ENCODE results near the gene AP1G1.
"Not testable (repeated sequence)": the region's sequence is repeated elsewhere in the genome, so short reads cannot be mapped to it uniquely, and the experiment has no call there.

AP1G1 gene

DNA sequence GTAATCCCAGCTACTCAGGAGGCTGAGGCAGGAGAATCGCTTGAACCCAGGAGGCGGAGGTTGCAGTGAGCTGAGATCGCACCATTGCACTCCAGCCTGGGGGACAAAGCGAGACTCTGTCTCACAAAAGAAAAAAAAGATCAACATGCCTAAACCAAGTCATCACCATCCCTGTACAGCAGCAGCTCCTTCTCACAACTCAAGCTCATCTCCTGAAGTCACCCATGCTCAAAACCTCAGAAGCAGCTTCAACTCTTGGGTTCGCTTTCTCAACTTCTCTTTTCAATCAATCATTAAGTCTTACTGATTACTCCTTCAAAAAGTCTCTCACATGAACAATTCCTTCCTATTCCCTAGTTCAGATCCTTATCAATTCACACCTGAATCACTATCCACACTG is 115.5 kb downstream of the AP1G1 start:
- DNase-seq = no peak

DNA sequence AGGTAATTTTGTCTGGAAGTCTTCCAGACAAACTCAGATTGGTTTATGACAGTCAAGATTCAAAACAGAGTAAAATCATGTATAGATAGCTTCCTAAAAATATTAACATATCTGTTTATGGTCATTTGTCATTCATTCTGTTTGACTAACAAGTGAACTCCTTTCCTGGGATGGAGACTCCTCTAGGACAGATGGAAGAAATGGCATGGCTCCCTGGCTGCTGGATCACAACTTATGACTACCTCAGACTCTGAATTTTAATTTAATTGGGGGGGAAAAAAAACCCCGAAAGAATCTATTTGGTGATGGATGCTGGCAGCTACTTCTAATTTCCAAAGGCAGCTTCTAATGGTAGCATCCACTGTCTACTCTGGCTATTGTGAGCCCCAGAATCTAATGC is 118.7 kb downstream of the AP1G1 start:
- DNase-seq = no peak

DNA sequence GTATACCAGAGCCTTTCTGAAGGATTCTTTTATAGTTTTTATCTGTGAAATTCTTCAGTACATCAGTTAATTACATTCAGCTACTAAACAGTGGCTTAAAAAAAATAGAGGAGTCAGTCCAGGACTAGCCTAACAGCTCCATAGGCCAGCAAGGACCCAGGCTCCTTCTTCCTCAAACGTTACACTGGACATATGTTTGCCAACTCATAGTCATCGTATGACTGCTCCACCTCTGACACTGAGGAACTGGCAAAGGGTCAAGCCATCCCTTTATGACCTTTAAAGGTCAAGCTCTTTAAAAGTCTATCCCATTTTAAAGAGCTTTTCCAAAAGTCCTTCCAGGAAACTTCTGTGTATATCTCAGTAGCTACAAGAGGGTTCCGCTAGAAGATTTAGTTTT is 120.8 kb downstream of the AP1G1 start:
- DNase-seq = no peak

DNA sequence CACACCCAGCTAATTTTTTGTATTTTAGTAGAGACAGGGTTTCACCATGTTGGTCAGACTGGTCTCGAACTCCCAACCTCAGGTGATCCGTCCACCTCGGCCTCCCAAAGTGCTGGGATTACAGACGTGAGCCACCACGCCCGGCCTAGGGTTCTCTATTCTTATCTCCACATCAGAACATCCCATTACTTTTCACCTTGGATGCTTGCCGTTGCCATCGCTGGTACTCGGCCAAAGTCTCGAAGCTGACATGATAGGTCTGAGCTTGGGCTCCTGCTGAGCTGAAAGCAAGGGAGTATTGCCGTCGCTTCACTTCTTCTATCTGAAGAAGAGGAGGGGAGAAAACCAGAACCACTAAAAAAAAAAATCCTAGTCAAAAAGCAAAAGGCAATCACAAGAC is 124.4 kb downstream of the AP1G1 start:
- not testable (repeated sequence) for DNase-seq

DNA sequence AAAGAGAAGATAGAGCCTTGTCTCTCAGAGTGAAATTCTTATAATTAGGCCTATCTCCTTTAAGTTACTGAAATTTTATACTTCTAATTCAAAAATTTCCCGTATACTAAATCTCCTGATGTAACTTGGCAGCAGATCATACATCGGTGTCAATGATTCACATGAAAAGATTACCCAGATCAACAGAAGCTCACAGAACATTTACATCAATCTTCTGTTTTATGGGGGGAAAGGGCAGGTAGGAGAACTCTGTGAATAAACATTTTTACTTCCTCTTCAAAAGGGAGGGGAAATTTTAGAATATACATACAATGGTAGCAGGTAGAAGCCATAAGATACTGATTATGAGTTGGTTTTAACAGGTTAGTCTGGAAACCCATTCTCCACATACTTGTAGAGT is 127.3 kb downstream of the AP1G1 start:
- DNase-seq = no peak

Data from fibroblast of skin of right biceps (primary cell).